Measurements from ENCODE around the gene C1QTNF7.

Gene C1QTNF7

GRCh38 chr4:15410750-15411149 is 17.1 kb upstream of the C1QTNF7 start:
- in situ Hi-C loops (cut with HindIII; ENCODE audit: low sequenced_read_pairs): no loop called here
- DNase-seq (ENCODE audit: low read depth): no peak
- no peak for TF ChIP-seq CTCF (IDR thresholded peaks at IDR 0.05; ENCODE audit: low read depth, low read length, missing control alignments)
- H3K4me3 ChIP-seq (ENCODE audit: low read depth, low read length): no peak overlapping the region

GRCh38 chr4:15412461-15412860 is 15.4 kb upstream of the C1QTNF7 start:
- in situ Hi-C loops (cut with HindIII; ENCODE audit: low sequenced_read_pairs): no loop called here
- no peak overlapping the region for H3K4me3 ChIP-seq (ENCODE audit: low read depth, low read length)
- TF ChIP-seq CTCF (IDR thresholded peaks at IDR 0.05; ENCODE audit: low read depth, low read length, missing control alignments): no peak
- DNase-seq (ENCODE audit: low read depth): no peak

GRCh38 chr4:15413010-15413622 is 14.7 kb upstream of the C1QTNF7 start:
- no peak for TF ChIP-seq CTCF (IDR thresholded peaks at IDR 0.05; ENCODE audit: low read depth, low read length, missing control alignments)
- no peak overlapping the region for H3K4me3 ChIP-seq (ENCODE audit: low read depth, low read length)
- in situ Hi-C loops (cut with HindIII; ENCODE audit: low sequenced_read_pairs): no loop called here
- DNase-seq (ENCODE audit: low read depth): no peak

GRCh38 chr4:15413623-15414019 is 14.2 kb upstream of the C1QTNF7 start:
- H3K4me3 ChIP-seq (ENCODE audit: low read depth, low read length): no peak overlapping the region
- DNase-seq (ENCODE audit: low read depth): no peak
- in situ Hi-C loops (cut with HindIII; ENCODE audit: low sequenced_read_pairs): no loop called here
- no peak for TF ChIP-seq CTCF (IDR thresholded peaks at IDR 0.05; ENCODE audit: low read depth, low read length, missing control alignments)

- no peak for TF ChIP-seq CTCF (IDR thresholded peaks at IDR 0.05; ENCODE audit: low read depth, low read length, missing control alignments)
- in situ Hi-C loops (cut with HindIII; ENCODE audit: low sequenced_read_pairs): no loop called here
- DNase-seq (ENCODE audit: low read depth): no peak
- no peak overlapping the region for H3K4me3 ChIP-seq (ENCODE audit: low read depth, low read length)
These were observed 13.2 kb upstream of the C1QTNF7 start for GRCh38 chr4:15414551-15415091.

GRCh38 chr4:15416357-15417232 is 11.2 kb upstream of the C1QTNF7 start:
- DNase-seq (ENCODE audit: low read depth): no peak
- no peak overlapping the region for H3K4me3 ChIP-seq (ENCODE audit: low read depth, low read length)

More at GRCh38 chr4:15416357-15417232, 11.2 kb upstream of the C1QTNF7 start:
- in situ Hi-C loops (cut with HindIII; ENCODE audit: low sequenced_read_pairs): no loop called here
- no peak for TF ChIP-seq CTCF (IDR thresholded peaks at IDR 0.05; ENCODE audit: low read depth, low read length, missing control alignments)
